ENCODE measurements around the gene MOV10.

Gene MOV10

DNA sequence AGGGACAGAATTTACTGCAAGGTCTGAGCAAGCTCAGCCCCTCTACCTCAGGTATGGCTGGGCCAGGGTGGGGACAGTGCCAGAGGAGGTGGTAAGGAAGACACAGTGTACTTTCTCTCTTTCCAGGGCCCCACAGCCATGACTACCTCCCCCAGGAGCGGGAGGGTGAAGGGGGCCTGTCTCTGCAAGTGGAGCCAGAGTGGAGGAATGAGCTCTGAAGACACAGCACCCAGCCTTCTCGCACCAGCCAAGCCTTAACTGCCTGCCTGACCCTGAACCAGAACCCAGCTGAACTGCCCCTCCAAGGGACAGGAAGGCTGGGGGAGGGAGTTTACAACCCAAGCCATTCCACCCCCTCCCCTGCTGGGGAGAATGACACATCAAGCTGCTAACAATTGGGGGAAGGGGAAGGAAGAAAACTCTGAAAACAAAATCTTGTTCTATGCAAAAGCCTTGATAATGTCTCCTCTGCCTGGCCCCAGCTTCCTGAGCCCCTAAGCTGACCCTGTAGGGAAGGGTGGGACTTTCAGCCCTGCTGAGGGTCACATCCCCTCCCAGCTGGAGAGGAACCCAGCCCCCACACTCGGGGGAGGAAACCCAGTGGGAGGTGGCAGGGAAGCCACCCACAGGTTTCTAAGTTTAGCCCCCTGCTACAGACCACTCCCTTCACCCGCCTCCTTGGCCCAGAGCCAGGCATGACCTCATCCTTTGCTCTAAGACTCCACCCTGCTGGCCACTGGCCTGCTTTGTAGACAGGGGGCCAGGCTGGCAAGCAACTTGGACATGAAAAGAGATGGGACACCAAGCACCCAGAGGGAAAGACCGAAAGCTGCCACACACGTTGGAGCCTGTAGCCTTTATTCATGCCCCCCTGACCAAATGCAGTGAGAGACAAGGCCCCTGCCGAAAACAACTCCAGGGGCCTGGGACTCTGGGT, 26.1 kb downstream of the MOV10 start:
- peak; percentile 88 for DNase-seq

GRCh38 chr1:112701227-112702066, 27.0 kb downstream of the MOV10 start:
- DNase-seq, result no peak

- DNase-seq, result no peak
Measured at GRCh38 chr1:112702067-112702395, 27.6 kb downstream of the MOV10 start.

DNA sequence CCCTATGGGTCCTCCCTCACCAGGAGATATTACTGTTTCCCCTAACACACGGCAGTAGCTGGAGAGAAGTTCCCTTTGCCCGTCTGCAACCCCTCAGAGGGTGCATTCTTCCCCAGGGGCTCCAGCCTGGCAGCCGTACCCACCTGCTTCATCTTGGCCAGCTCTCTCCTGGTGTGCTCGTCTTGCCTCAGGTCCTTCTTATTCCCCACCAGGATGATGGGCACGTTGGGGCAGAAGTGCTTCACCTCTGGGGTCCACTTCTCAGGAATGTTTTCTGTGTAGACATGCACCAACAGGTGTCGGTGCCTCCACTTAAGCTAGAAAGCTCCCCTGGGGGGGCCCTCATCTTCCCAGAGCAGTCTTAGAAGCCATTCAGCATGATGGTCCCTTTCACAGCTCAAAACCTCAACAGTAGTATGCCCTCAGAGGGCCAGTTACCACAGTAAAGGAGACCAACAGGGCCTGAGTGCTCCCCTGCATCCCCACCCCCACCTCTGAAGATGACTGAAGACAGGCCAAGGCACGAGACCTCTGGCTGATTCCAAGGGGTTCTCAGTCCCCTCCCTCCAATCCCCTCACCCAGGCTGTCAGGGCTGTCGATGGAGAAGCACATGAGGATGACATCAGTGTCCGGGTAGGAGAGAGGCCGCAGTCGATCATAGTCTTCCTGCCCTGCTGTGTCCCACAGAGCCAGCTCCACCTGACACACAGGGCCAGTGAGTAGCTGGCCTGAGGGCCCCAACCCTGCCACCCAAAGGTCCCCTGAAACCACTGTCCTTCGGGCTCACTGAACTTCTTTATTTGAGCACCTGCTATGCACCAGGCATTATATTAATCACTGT, 28.2 kb downstream of the MOV10 start:
- DNase-seq, result no peak

DNA sequence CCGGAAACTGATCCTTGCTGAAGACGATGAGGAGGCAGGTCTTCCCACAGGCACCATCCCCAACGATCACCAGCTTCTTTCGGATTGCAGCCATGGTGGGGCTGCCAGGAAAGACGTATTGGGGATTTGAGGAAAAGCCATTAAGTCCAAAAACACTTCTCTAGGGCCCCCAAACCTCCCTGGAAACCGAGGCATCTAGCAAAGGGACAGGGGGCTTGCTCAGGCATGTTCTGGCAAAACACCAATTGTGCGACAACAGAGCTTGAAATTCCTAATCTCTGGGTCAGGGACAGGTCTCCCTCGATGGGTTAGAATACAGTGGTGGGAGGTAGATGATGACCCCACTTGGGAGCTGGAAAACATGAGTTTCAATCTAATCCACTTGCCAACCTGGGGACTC, 29.2 kb downstream of the MOV10 start:
- DNase-seq, result no peak

DNA sequence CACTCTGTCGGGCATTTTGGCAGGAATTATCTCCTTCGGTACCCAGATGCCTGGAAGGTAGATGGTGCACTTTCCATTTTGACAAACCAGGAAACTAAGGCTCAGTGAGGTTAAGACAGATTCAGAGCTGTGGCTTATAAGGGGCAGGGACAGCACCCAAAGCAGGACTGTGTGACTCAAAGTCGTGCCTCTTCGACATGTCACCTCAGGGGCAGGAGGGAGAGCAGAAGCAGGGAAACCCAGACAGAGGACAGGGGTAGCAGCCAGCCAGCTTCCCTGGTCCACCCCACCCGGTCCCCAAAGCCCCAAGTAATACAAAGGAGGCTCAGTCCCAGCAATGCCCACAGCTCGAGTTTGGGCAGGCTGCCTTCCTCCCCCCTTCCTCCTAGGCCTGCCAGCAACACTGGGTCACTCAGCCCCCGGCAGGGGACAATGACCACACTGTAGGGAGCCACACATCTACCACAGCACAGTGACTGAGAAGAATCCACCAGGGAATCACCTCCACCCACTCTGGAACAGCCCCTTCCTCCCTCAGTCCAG, 30.0 kb downstream of the MOV10 start:
- DNase-seq, result no peak

GRCh38 chr1:112704934-112705627, 30.6 kb downstream of the MOV10 start:
- DNase-seq, result peak; percentile 36

GRCh38 chr1:112706505-112707220, 32.2 kb downstream of the MOV10 start, which contains the start of gene RHOC:
TSS of gene RHOC (minus strand) at chr1:112707127. CDS start at chr1:112703799, 3,328 bp downstream.
- no peak for DNase-seq

DNA sequence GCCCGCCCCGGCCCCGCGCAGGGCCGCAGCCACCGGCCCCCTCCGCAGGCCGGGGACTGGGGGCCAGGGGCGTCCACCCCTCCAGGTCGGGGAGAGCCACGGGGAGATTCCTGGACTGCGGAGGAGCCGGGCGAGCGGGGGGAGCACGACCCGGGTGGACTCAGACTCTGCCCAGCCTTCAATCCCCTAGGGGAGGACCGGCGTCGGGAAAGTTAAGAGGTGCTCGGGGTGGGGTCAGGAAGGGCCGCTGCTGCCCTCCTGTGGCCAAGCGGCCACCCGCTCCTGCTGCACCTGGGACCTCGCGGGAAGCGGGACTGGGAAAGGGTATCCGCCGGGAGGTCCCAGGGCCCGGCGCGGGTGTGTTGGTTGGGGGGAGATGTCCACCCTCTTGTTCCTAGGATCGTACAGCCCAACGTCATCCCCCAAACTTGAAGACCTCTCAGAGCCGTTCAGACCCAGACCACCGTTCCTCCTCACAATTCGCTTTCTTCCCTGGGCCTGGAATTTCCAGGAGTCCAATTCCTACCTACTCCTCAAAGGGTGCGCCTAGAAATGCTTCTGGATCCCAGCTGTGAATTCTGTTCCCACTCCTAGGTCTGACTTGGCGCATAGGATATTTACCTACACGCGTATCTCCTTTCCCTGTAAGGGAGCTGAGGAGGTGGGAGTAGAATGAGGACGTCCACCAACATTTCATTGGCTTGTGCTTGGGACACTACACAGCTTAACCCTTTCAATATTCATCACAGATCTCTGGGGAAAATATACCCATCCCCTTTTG, 33.0 kb downstream of the MOV10 start:
- DNase-seq, result no peak

DNA sequence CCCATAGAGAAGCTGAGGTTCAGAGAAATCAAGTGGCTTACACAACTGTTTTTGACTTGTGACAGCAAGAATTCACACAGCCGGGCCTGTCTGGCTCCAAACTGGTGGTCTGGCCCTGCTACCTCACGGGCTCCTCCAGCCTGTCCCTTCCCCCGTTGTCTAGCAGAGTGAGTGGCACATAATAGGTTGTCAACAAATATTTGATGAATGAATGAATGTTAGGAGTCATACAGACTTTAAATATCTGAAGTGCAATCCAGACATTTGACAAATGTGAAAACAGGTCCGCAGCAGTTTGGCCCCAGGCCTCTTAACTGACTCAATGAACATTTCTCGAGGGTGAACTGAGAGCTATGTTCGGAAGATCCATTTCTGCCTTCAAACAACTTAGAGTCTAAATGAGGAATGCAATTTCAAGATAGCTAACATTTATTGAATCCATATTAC, 33.6 kb downstream of the MOV10 start:
- DNase-seq, result no peak

- DNase-seq, result no peak
Measured at GRCh38 chr1:112708489-112708888, 34.0 kb downstream of the MOV10 start.

DNA sequence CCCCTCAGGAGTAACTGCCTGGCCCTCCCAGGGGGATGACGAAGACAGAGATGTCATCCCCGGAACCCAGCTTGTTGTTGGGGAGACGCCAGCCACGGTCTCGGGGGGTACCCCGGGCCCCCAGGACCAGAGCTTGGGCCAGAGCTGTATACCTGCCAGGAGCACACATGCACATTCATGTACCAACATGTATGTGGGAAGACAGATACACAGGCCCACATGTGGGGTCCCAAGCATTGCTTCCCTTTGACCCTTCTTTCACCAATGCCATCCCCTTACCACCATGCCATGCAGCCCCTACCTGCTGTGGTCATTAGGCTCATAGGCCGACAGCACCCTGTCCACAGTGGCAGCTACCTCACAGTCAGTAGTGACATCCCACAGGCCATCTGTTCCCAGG, 35.7 kb downstream of the MOV10 start:
- no peak for DNase-seq

GRCh38 chr1:112710586-112710985, 36.1 kb downstream of the MOV10 start:
- DNase-seq, result no peak

GRCh38 chr1:112711041-112711440, 36.6 kb downstream of the MOV10 start:
- DNase-seq, result no peak

GRCh38 chr1:112711670-112712069, 37.2 kb downstream of the MOV10 start:
- no peak for DNase-seq

DNA sequence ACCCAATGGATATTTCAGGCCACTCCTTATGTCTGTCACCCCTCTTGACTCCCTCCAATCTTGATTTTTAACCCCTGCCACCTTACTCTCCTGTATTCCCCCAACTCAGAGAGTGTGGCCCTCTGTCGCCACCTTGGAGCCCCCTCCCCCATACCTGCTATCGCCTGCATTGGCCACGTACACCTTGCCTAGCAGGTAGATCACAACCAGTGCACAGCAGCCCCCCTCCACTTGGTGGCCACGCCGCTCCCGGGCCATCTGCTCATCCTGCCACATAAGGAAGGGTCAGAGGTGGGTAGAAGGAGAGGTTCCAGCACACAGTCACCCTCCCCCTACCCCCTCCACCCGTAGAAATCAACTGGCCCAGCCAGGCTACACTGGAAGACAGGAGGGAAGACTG, 37.7 kb downstream of the MOV10 start:
- DNase-seq, result no peak

DNA sequence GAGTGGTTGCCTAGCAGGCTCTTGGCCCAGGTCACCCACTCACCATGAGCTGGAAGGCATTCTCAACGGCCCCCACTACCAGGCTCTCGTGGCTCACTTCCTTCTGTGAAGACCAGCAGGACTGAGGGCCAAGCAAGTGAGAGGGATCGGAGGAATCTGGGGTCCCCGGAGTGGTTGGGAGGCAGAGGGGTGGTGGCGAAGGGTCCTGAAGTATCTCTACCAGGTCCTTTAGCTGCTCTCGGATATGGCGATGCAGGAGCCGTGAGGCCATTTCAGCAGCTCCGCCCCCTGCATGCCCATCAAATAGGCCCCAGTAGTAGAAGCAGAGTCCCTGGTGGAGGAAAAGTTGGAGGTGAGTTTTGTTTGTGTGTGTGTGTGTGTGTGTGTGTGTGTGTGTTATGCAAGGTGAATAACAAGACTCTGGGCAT, 38.3 kb downstream of the MOV10 start:
- DNase-seq, result no peak

DNA sequence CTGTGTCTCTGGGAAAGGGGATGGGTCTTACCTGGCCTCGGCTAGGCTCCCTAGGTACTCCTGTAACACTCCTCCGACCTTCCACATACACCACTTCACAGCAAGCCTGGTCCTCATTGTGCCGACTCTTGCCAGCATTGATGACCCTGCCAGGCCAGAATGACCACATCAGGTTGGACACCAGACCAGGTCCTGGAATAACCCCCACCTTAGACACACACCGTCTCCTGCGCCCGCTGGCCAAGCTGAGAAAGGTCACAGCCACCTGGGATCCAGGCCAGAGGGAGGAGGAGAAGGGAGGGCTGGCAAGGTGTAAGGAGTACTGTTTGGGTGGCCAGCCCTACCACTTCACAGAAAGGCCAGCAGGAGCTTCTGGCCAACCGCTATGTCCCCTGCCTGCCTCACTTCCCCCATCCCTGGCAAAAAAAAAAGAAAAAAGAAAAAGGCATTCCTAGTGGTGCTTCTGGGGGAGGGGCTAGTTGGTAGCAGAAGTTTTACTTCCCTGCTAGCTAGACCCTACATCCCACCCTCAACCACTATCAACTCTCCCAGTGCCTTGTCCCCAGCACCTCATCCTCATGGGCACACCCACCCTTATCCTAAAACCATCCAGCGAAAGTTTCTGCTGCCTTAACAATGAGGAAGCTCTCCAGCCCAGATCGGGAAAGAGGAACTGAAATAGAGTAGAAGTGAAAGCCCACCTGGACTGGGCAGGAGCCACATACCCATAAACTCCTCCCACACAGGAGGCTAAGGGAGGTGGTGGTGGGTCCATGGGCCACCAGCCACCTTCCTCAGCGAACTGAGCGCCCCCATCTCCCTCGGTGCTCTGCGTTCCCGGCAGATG, 39.2 kb downstream of the MOV10 start:
- no peak for DNase-seq

Data from KG1 (cell line).